GM19238 (cell line): Measurements from ENCODE around the gene MICAL1.

Experiments
- DNase-seq: peaks from one replicate; pipeline ENCODE4 v3.0.0; 2011; ENCODE audit warnings: low spot score; ENCODE audit not compliant: insufficient read length

The MICAL1 gene

GRCh38 chr6:109454496-109455436 is 806 bp downstream of the MICAL1 start:
- DNase-seq: peak; percentile 51

- no peak for DNase-seq
Measured at GRCh38 chr6:109453594-109454495, 1.7 kb downstream of the MICAL1 start.

GRCh38 chr6:109453156-109453555 is 2.4 kb downstream of the MICAL1 start:
- no peak for DNase-seq

- DNase-seq: no peak
Measured at GRCh38 chr6:109452181-109452580, 3.4 kb downstream of the MICAL1 start.

- DNase-seq: no peak
Measured at GRCh38 chr6:109451376-109451775, 4.2 kb downstream of the MICAL1 start.

GRCh38 chr6:109450801-109451200 is 4.8 kb downstream of the MICAL1 start:
- DNase-seq: no peak

- DNase-seq: no peak
Measured at GRCh38 chr6:109449795-109450673, 5.5 kb downstream of the MICAL1 start.

- no peak for DNase-seq
Measured at GRCh38 chr6:109449064-109449794, 6.3 kb downstream of the MICAL1 start.

- no peak for DNase-seq
Measured at GRCh38 chr6:109448615-109449014, 7.0 kb downstream of the MICAL1 start.

GRCh38 chr6:109447878-109448555 is 7.6 kb downstream of the MICAL1 start:
- no peak for DNase-seq

- DNase-seq: no peak
Measured at GRCh38 chr6:109447087-109447486, 8.5 kb downstream of the MICAL1 start.

- no peak for DNase-seq
Measured at GRCh38 chr6:109446541-109446940, 9.0 kb downstream of the MICAL1 start.

- no peak for DNase-seq
Measured at GRCh38 chr6:109446072-109446471, 9.5 kb downstream of the MICAL1 start.

GRCh38 chr6:109445382-109445781 is 10.2 kb downstream of the MICAL1 start:
- DNase-seq: no peak

GRCh38 chr6:109443425-109443950 is 12.1 kb downstream of the MICAL1 start:
- DNase-seq: no peak

- no peak for DNase-seq
Measured at GRCh38 chr6:109442393-109442924, 13.1 kb downstream of the MICAL1 start.

- peak; percentile 36 for DNase-seq
Measured at GRCh38 chr6:109441069-109441816, 14.3 kb downstream of the MICAL1 start.

- peak; percentile 84 for DNase-seq
Measured at GRCh38 chr6:109440331-109441068, 15.1 kb downstream of the MICAL1 start, which contains the start of the genes PPIL6 and SMPD2. Gene PPIL6, minus strand, starts transcription at chr6:109440628. Its CDS starts 38 bp downstream, at chr6:109440590. Gene SMPD2, plus strand, starts transcription at chr6:109440724. Its CDS starts 398 bp downstream, at chr6:109441122.
